Adrenal gland (tissue), 12 donors: Measurements from ENCODE around the gene CHD3. TPM values are rescaled to one million over a fixed set of nuclear protein-coding genes. Genes with fewer than 3 reads are reported as not detected.

Experiments
- DNase-seq, 7 donors: peaks; one replicate each; pipeline ENCODE4 v3.0.0-alpha.2; 2019 to 2020
- H3K27ac ChIP-seq, 5 donors: fragments of 200-600 bp; sonication (generic) in 4 of 5; 1 replicate in 3 of 5; 2 replicates in 2 of 5; pipeline versions ENCODE4 v1.5.1 to v1.8.0; 2016 to 2020; ENCODE audit warnings: mild to moderate bottlenecking in 1 of 5
- H3K27me3 ChIP-seq: fragments of 200-600 bp; 2 replicates; pipeline ENCODE4 v1.8.0; 2021
- H3K36me3 ChIP-seq, 2 donors: fragments of 200-600 bp; replicated peaks in 1 of 2; 1 replicate in 1 of 2; 2 replicates in 1 of 2; pipeline versions ENCODE4 v1.5.1 to v1.8.0; 2018 to 2022
- H3K4me1 ChIP-seq, 2 donors: fragments of 200-600 bp; replicated peaks in 1 of 2; 1 replicate in 1 of 2; 2 replicates in 1 of 2; pipeline versions ENCODE4 v1.5.1 to v1.8.0; 2018 to 2021
- H3K4me3 ChIP-seq, 4 donors: fragments of 200-600 bp; sonication (generic) in 3 of 4; one replicate each; pipeline ENCODE4 v1.5.1; 2016 to 2018
- H3K9me3 ChIP-seq, 3 donors: fragments of 200-600 bp; sonication (generic) in 1 of 3; replicated peaks in 1 of 3; 1 replicate in 2 of 3; 2 replicates in 1 of 3; pipeline versions ENCODE4 v1.5.1 to v1.8.0; 2016 to 2021
- CTCF ChIP-seq, 6 experiments: fragments of 450-650 bp in 4 of 6; fragments of 200-600 bp in 2 of 6; sonication (generic) in 1 of 6; IDR thresholded peaks; 1 replicate in 5 of 6; 2 replicates in 1 of 6; pipeline versions ENCODE4 v1.5.1 to v1.8.0; 2016 to 2021; ENCODE audit warnings: antibody characterized with exemption in 6 of 6, mild to moderate bottlenecking in 2 of 6, moderate library complexity in 1 of 6
- POLR2A ChIP-seq, 2 donors: fragments of 450-650 bp; IDR thresholded peaks; one replicate each; pipeline ENCODE4 v1.6.1; 2017; ENCODE audit warnings: antibody characterized with exemption in 2 of 2, mild to moderate bottlenecking in 2 of 2, moderate library complexity in 1 of 2
- WGBS, 4 donors: extraction: QIAGEN DNeasy Blood & Tissue Kit in 2 of 4; methylation state at CpG; one replicate each; pipeline versions ENCODE4 v1.1.5 to v1.1.7; 2013 to 2017; 5-methylcytosine and 5-hydroxymethylcytosine counted together
- intact Hi-C, 2 donors: fragments of 100-400 bp; cut with DNase I; formaldehyde crosslinking; loops; one replicate each; pipeline versions ENCODE4 v1.14.1 to v1.15.0; 2022 to 2023
- polyA plus RNA-seq, 3 donors: library from polyadenylated mRNA; stranded (reverse); fragments of 200-250 nt in 2 of 3; fragments of 350-450 nt in 1 of 3; fragmentation: Illumina TruSeq in 1 of 3; extraction: RNeasy Lipid Tissue Mini Kit (QIAGEN cat#74804) in 1 of 3; gene quantifications; one replicate each; pipeline ENCODE4 v1.2.3, GENCODE V29; 2013 to 2014
- total RNA-seq, 9 donors: library from RNA; depleted of rRNA in 4 of 9; stranded (reverse); fragments of >200 nt in 4 of 9; fragments of 120-200 nt in 1 of 9; fragmentation: NEBNext Ultra II Directional in 1 of 9; extraction: Animal tissue kit (Norgen Biotek cat#: 25700) in 1 of 9; gene quantifications; one replicate each; pipeline versions ENCODE4 v1.1.0 to v1.2.4, GENCODE V29; 2013 to 2023
- donor health status: healthy with polysubstance abuse.
- donor health status: Bipolar disorder and iron deficiency.
- donor health status: DM: yes; HTN: yes; CAD: no.
- donor health status: DM: no; HTN: no; CAD: no.
- donor health status: DM: no; HTN: no; CAD: no.
- donor health status: DM: yes; HTN: yes; CAD: no.

The CHD3 gene
- total and polyA plus RNA-seq, 12 donors: 43.8 to 326 (median 91.5) TPM

GRCh38 chr17:7880076-7880868 lies 8.3 kb upstream of the CHD3 start:
- intact Hi-C loops: no loop called here
- peaks cover 0 to 16% of the 10 kb centered on the region in 2 donors for H3K36me3 ChIP-seq
- H3K9me3 ChIP-seq: no peaks in the 10 kb centered on the region
- DNase-seq: no peak
- peaks cover 0 to 28% of the 10 kb centered on the region in 2 donors for H3K4me1 ChIP-seq
- 78 to 86% (median 82%) methylated on average over 3 of the region's 3 CpGs for WGBS, 4 donors
- no peak for TF ChIP-seq POLR2A (IDR thresholded peaks at IDR 0.05)
- H3K4me3 ChIP-seq: no peak overlapping the region
- H3K27me3 ChIP-seq: no peaks in the 10 kb centered on the region
- no peak overlapping the region for H3K27ac ChIP-seq

- Histone ChIP-seq H3K27me3 (no peaks in the 10 kb centered on the region), H3K9me3 (no peaks in the 10 kb centered on the region), H3K4me1 (peaks cover 5 to 31% of the 10 kb centered on the region in 2 donors), H3K4me3 (no peak overlapping the region), H3K36me3 (peaks cover 0 to 16% of the 10 kb centered on the region in 2 donors), H3K27ac (peak overlapping the region in 1 of 5 donors; percentile 63)
- no peak for TF ChIP-seq CTCF (IDR thresholded peaks at IDR 0.05)
- no peak for TF ChIP-seq POLR2A (IDR thresholded peaks at IDR 0.05)
- intact Hi-C loops: no loop called here
- 44 to 51% (median 45%) methylated on average over 7 of the region's 7 CpGs for WGBS, 4 donors
- peak in 4 of 7 donors; percentile 44 to 77 (median 53) for DNase-seq
These were observed 7.1 kb upstream of the CHD3 start for GRCh38 chr17:7881276-7882054.

- Histone ChIP-seq H3K4me3 (no peak overlapping the region), H3K36me3 (peaks cover 0 to 16% of the 10 kb centered on the region in 2 donors), H3K4me1 (peaks cover 11 to 37% of the 10 kb centered on the region in 2 donors), H3K27ac (peak overlapping the region in 1 of 5 donors; percentile 63), H3K27me3 (no peaks in the 10 kb centered on the region), H3K9me3 (no peaks in the 10 kb centered on the region)
- 64 to 77% (median 74%) methylated on average over 7 of the region's 7 CpGs for WGBS, 4 donors
- no peak for DNase-seq
- TF ChIP-seq POLR2A (IDR thresholded peaks at IDR 0.05) (no peak), CTCF (IDR thresholded peaks at IDR 0.05) (no peak)
- intact Hi-C loops: no loop called here
These were observed 6.5 kb upstream of the CHD3 start for GRCh38 chr17:7882068-7882467.

GRCh38 chr17:7882629-7883028 lies 6.0 kb upstream of the CHD3 start:
- no peaks in the 10 kb centered on the region for H3K27me3 ChIP-seq
- no peak overlapping the region for H3K4me3 ChIP-seq
- H3K9me3 ChIP-seq: no peaks in the 10 kb centered on the region
- WGBS, 4 donors: 74 to 85% (median 78%) methylated on average over 3 of the region's 3 CpGs
- intact Hi-C loops: no loop called here
- peaks cover 0 to 16% of the 10 kb centered on the region in 2 donors for H3K36me3 ChIP-seq
- peaks cover 17 to 41% of the 10 kb centered on the region in 2 donors for H3K4me1 ChIP-seq
- peak overlapping the region in 1 of 5 donors; percentile 63 for H3K27ac ChIP-seq
- no peak for DNase-seq
- TF ChIP-seq CTCF (IDR thresholded peaks at IDR 0.05): no peak
- TF ChIP-seq POLR2A (IDR thresholded peaks at IDR 0.05): no peak
